Progenitor cell of endocrine pancreas (in vitro differentiated cells): ENCODE measurements around the gene HPN. TPM values are rescaled to one million over a fixed set of nuclear protein-coding genes. Genes with fewer than 3 reads are reported as not detected.
A peak's percentile ranks its signal among the peaks of the same experiment; 100 is the strongest.

Experiments used
- DNase-seq: peaks from one replicate; pipeline ENCODE4 v3.0.0; 2021; ENCODE audit warnings: low spot score; ENCODE audit not compliant: unreplicated experiment
- H3K27ac Mint-ChIP-seq: 2 replicates; pipeline ENCODE4 v1.8.0; 2021; ENCODE audit warnings: mild to moderate bottlenecking, moderate library complexity, mixed read lengths
- H3K27me3 Mint-ChIP-seq: 2 replicates; pipeline ENCODE4 v1.8.0; 2021; ENCODE audit warnings: mixed read lengths
- H3K36me3 Mint-ChIP-seq: 2 replicates; pipeline ENCODE4 v1.8.0; 2022; ENCODE audit warnings: mixed read lengths; ENCODE audit not compliant: insufficient read depth
- H3K4me1 Mint-ChIP-seq: 2 replicates; pipeline ENCODE4 v1.8.0; 2021; ENCODE audit warnings: low read depth, mixed read lengths
- H3K4me3 Mint-ChIP-seq: 2 replicates; pipeline ENCODE4 v1.8.0; 2021; ENCODE audit warnings: low read depth, mild to moderate bottlenecking, moderate library complexity, mixed read lengths
- H3K9me3 Mint-ChIP-seq: 2 replicates; pipeline ENCODE4 v1.8.0; 2021; ENCODE audit warnings: low read depth, mixed read lengths
- total RNA-seq: library from RNA; stranded (reverse); gene quantifications from 2 replicates; pipeline ENCODE4 v1.2.1, GENCODE V29; 2021
- TF ChIP-seq, protein P1 (sequence below): fragments of 200-600 bp; sonication (generic); IDR thresholded peaks from one replicate; pipeline ENCODE4 v1.5.0; 2021; ENCODE audit warnings: antibody characterized with exemption, mild to moderate bottlenecking; ENCODE audit not compliant: unreplicated experiment

The HPN gene
- total RNA-seq, 1 donor from 2014 or later: 70.5 TPM

DNA sequence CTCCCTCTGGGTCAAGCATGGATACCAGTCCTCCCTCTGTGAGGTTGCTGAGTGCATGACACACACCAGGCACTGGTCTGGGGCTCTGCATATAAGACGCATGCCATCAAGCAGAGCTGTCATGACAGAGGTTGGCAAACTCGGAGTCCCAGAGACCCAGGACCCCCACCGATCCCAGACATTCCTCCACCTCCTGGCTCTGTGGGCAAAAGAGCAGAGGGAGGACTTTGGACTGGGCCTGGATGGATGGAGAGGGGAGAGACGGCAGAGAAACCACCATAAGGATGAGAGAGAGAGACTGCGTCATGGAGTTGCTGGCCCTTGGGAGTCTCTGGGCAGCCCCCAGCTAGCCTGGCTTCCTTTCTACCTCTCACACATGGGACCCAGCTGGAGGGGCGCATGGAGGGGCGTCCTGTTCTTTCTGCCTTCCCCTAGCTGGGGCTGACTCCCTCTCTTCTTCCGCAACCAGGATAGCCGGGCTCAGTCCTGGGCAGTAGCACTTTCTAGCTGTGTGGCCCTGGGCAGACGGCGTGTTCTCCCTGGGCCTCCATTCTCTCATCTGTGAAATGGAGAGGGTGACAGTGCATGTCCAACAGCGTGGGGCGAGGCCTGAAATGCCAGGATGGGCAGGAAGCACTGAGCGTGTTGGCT is 1.6 kb downstream of the HPN start:
- Mint-ChIP-seq H3K4me3 (peak overlapping the region; percentile 73), H3K4me1 (peaks cover 37% of the 10 kb centered on the region), H3K36me3 (no peaks in the 10 kb centered on the region), H3K27ac (peak overlapping the region; percentile 95), H3K27me3 (no peaks in the 10 kb centered on the region), H3K9me3 (no peaks in the 10 kb centered on the region)
- no peak for DNase-seq
- TF ChIP-seq, protein P1, sequence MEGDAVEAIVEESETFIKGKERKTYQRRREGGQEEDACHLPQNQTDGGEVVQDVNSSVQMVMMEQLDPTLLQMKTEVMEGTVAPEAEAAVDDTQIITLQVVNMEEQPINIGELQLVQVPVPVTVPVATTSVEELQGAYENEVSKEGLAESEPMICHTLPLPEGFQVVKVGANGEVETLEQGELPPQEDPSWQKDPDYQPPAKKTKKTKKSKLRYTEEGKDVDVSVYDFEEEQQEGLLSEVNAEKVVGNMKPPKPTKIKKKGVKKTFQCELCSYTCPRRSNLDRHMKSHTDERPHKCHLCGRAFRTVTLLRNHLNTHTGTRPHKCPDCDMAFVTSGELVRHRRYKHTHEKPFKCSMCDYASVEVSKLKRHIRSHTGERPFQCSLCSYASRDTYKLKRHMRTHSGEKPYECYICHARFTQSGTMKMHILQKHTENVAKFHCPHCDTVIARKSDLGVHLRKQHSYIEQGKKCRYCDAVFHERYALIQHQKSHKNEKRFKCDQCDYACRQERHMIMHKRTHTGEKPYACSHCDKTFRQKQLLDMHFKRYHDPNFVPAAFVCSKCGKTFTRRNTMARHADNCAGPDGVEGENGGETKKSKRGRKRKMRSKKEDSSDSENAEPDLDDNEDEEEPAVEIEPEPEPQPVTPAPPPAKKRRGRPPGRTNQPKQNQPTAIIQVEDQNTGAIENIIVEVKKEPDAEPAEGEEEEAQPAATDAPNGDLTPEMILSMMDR: no peak

DNA sequence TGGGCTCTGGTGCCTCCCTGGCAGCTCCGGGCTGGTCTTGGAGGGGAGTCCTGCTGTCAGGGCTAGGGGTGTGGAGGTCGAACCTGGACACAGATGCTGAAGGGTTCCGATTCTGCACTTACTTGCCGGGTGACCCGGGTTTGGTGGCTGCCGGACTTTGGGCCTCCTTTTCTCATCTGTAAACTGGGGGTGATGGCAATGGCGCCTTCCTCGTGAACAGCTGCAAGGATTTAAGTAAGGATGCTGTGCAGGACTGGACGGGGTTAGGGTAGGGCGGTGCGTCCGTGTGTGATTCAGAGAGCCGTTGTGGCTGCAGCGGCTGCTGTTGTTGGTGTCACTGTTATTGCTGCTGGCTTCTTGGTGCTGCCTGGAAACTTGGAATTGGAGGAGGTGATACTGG is 2.4 kb downstream of the HPN start:
- Mint-ChIP-seq H3K4me3 (peak overlapping the region; percentile 24), H3K36me3 (no peaks in the 10 kb centered on the region), H3K27ac (peak overlapping the region; percentile 67), H3K4me1 (peaks cover 38% of the 10 kb centered on the region), H3K27me3 (no peaks in the 10 kb centered on the region), H3K9me3 (no peaks in the 10 kb centered on the region)
- TF ChIP-seq, protein P1: no peak
- DNase-seq: no peak

DNA sequence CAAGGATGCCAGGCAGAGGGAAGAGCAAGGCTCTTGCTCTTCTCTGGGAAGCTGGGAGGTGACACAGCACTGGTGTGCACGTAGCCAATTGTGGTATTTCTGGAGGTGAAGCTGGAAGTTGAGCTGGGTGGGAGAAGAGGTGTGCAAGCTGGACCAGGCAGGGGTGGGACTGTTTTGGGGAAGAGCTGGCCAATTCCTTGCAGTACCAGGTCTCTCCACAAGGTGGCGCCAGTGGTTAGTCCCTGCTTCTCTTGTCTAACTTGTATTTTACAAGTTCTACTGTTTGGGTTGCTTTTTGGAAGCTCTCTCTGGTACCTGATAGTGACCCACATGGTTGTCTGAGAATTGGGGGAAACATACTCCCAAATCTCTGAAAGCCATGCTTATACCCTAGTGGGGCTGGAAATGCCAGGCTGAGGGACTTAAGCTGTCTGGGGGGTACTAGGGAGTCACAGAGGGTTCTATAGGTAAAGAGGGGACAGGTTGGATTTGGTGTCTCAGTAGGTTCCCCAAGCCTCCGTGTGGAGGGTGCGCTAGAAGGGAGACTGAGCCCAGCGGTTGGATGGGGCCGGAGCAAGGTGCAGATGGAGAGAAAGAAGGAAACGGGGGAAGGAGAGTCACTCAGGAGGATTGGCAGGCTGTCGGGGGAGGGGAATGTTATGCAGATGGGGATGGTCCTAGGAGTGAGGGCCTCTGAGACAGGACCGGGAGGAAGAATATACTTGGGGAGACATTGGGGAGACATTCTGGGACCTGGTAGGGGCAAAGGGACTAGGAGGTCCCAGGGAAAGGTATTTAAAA is 3.0 kb downstream of the HPN start:
- Mint-ChIP-seq H3K27ac (peak overlapping the region; percentile 67), H3K4me1 (peaks cover 36% of the 10 kb centered on the region), H3K36me3 (no peaks in the 10 kb centered on the region), H3K4me3 (peak overlapping the region; percentile 10), H3K27me3 (no peaks in the 10 kb centered on the region), H3K9me3 (no peaks in the 10 kb centered on the region)
- DNase-seq: peak; percentile 61
- TF ChIP-seq, protein P1: peak; percentile 96

DNA sequence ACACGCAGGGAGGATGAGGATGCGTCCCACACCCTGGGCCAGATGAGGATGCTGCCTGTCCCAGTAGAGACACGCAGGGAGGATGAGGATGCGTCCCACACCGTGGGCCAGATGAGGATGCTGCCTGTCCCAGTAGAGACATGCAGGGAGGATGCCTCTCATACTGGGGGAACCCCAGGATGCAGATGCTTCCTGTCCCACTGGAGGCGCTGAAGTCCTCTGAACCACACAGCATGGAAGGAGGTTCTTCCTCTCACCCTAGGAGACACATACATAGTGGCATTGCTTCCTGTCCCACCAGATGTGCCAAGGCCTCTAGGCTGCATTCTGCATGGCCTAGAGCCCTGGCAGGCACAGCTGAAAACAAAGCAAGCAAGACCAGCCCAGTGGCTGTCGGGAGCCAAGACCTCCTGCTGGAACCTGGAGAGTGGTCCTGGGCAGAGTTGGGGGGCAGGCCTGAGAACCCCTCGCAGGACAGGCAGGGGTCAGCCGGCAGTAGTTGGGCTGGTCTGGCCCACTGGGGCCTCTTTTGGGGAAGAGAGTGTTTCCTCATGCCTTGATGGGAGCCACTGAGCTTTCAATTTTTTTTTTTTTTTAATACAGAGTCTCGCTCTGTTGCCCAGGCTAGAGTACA is 4.3 kb downstream of the HPN start:
- Mint-ChIP-seq H3K36me3 (peaks cover 3% of the 10 kb centered on the region), H3K4me3 (no peak overlapping the region), H3K9me3 (no peaks in the 10 kb centered on the region), H3K27me3 (no peaks in the 10 kb centered on the region), H3K4me1 (peaks cover 29% of the 10 kb centered on the region), H3K27ac (no peak overlapping the region)
- TF ChIP-seq, protein P1: no peak
- no peak for DNase-seq

DNA sequence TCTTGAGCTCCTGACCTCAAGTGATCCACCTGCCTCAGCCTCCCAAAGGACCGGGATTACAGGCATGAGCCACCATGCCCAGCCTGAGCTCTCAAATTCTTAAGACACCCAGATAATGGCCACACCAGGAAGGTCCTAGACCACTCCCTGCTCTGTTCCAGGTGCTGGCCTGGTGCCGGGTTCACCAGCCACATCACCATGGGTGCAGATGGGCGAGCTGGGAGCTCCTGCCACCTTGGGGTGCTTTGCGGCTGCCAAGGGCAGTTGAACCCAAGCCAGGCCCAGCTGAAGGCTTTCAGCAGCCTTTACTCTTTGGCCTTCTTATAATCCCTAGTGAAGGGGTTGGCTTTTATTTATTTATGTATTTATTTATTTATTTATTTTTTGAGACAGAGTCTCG is 4.9 kb downstream of the HPN start:
- H3K4me3 Mint-ChIP-seq: no peak overlapping the region
- H3K9me3 Mint-ChIP-seq: no peaks in the 10 kb centered on the region
- H3K36me3 Mint-ChIP-seq: peaks cover 3% of the 10 kb centered on the region
- DNase-seq: no peak
- TF ChIP-seq, protein P1: no peak
- peaks cover 27% of the 10 kb centered on the region for H3K4me1 Mint-ChIP-seq
- H3K27me3 Mint-ChIP-seq: no peaks in the 10 kb centered on the region
- no peak overlapping the region for H3K27ac Mint-ChIP-seq
